GM21737 (cell line): ENCODE measurements around the gene OR6A2.

Experiments used
- ATAC-seq: cut with Tn5 transposase; IDR thresholded peaks from one replicate; pipeline ENCODE4 v1.9.1; 2021; ENCODE audit warnings: mild to moderate bottlenecking, moderate library complexity; ENCODE audit not compliant: unreplicated experiment

The OR6A2 gene

DNA sequence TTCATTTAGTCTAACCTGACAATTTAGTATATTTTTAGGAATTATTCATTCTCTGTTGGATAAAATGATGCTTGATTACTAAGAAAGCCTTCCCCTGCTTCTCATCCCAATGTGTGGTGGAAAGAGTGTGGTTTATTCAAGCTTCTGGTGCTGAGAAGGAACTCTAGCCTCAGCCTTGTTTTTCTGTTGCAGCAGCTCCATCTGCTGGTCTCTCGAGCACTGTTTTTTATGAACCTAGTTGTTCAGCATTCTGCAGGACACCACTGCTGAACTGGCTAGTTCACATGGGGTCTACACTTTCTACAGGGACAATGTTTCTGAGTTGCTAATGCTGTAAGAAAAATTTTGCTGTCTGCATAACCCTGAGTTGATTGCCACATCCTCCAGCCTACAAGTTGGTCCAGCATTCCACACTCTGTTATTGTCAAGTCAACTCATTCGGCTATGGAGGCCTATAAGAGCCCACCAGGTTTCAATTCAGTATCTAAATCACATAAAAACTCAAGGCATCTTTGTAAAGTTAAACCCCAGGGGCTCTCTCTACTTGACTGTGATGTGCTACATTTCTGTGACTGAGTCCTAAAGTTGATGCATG is 42.0 kb downstream of the OR6A2 start:
- no peak for ATAC-seq

DNA sequence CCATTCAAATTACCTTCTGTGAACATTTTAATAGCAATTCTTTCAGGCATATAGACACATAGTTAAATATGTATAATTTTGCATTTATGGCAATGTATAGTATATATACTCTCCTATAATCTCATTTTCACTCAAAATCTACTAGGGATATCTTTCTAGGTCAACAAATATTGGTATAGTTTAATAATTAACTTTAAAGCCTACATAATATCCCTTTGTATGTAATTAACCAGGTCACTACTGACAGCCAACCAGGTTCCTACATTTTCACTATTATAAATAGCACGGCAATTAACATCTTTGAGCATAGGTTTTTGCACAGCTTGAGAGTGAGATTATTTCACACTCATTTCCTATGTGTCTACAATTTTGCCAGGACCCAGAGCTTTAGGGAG is 43.5 kb downstream of the OR6A2 start:
- no peak for ATAC-seq

DNA sequence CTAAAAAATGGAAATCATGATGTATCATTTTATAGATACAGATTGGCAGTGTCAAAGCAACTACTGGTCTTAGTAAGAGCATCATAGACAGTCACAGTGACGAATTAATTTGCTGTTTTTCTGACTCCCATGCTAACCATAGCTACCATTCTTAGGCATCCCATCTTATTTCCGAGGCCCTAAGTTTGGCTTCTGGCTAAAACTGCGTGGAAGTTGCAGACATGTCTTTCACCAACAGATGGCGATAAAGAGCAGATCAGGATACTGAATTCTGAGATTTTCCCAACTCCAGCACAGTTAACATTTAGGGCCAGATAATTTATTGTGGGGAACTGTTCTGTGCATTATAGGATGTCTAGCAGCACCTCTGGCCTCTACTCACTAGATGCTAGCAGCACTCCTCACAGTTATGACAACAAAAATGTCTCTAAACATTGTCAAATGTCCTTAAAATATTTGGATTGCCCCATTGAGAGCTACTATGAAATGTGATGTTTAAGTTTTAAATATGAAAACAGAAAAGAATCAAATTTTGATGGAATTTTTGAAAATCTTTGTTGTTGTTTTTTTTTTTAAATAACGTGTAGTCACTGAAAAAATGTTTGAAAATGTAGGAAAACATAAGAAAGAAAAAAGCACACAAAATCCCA is 44.1 kb downstream of the OR6A2 start:
- no peak for ATAC-seq

DNA sequence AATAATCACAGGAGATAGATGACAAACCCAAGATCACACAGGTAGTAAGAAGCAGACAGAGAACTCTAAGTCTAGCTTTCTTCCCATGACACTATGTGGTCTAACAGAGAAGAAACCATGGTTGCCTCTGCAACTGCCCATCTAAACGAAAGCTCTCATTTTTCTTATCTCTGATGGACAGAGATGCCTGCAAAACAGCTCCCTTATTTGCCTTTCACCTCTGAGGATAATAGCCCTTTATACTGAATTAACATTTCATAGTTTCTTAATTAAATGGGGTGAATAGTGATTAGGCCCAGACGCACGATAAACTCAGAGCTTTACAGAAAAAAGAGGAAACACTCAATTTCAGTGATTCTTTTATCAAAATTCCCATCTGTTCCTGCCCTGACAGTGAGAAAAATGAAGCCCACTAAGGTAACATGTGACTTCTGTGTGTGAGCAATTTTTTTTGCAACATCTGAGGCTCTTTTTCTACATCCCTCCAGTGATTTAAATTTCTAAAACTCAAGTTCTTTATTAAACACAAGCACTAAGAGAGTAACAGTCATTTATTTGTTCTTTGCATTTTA is 52.3 kb downstream of the OR6A2 start:
- ATAC-seq: no peak

DNA sequence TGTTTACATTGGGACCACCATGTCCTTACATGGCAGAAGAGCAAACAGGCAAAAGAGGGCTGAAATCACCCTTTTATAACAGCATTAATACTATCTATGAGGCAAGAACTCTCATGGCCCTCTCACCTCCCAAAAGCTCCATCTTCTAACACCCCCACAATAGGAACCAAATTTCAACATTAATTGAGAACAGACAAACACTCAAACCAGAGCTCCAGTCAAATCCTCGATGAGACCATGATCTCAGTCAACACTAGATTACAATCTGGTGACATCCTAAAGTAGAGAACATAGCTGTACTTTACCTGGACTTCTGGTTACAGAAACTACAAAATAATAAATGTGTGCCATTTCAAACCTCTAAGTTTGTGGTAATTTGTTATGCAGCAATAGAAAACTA is 52.9 kb downstream of the OR6A2 start:
- no peak for ATAC-seq

DNA sequence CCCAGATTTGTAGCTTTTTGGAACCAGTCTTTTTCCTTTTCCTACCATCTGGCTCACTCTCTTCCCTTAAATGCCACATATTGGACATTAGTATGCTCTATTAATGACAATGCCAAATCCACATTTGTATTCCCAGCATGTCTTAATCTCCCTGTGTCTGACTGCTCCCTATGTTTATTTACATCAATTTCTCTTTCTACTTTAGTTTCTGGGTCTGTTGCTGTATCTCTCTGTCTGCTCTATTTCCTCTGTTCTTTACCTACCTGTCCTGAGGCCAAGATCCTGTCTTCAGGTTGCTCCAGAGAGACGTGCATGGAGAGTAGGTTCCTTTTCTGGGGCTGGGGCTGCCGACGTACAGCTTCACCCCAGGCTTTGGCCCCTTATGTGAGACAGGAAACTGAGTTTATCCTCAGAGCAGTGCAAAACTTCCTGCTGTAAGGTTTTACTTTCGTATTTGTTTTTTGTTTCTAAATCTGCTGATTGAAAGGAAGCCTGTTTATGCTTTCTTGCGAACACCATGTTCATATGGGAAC is 53.3 kb downstream of the OR6A2 start:
- ATAC-seq: peak; percentile 81

DNA sequence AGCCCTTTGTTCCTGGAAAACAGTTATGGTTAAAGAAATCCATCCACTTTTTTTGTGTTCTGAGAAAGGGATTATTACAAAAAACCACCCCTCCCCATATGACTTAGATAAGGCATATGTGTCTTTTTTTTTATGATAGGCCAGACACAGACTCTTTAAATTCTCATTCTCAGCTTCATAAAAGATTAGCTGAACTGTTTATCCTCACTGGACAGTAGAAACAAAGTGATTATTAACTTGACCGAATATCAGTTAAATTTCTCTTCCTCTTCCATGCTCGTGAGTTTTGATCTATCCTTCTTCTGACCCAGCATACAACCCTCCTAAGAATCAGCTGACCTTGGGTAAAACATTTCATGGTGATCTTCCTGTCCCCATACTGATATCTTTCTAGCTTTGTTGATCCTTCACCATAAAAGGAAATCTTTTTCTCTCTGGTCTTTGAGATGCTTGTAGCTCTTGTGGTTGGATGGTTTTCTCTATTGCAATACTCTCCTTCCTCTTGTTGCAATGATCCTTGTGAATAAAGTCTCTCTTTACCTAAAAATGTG is 53.9 kb downstream of the OR6A2 start:
- ATAC-seq: peak; percentile 45

DNA sequence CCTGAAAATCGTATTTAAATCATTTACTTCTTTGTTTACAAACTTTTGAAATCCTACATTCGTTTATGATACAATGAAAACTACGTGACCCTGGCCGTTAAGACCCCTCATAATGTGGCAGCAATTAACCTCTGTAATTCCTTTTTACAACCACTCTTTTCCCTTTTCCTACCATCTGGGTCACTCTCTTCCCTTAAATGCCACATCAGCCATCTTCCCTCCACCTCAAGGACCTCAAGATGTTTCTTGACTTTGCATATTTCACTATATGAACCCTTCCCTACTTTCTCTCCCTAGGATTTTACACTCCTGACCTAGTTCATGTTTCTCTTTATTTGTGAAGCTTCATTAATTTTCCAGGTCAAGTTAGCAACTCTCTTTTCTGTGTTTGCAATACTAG is 54.5 kb downstream of the OR6A2 start:
- no peak for ATAC-seq

DNA sequence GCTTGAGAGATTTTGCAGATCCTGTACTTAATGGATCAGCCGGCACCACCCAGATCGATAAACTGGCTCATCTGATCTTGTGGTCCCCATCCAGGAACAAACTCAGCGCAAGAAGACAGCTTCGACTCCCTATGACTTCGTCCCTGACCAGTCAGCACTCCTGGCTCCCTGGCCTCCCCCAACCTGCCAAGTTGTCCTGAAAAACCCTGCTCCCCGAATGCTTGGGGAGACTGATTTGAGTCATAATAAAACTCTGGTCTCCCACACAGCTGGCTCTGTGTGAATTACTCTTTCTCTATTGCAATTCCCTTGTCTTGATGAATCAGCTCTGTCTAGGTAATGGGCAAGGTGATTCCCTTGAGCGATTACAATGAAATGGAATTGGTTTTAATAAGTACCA is 57.2 kb downstream of the OR6A2 start:
- no peak for ATAC-seq
